ENCODE measurements around the gene BABAM2.

GRCh38 chr2:28053597-28053996, 163.1 kb downstream of the BABAM2 start:
- TF ChIP-seq CTCF (tag by site-specific recombination; IDR thresholded peaks at IDR 0.05) (no peak), ZNF558 (tag by site-specific recombination; IDR thresholded peaks at IDR 0.05) (no peak), ZNF23 (tag by site-specific recombination; IDR thresholded peaks at IDR 0.05; ENCODE audit: borderline replicate concordance) (no peak), ZNF18 (tag by site-specific recombination; IDR thresholded peaks at IDR 0.05) (no peak), ZNF423 (tag by site-specific recombination; IDR thresholded peaks at IDR 0.05) (no peak), ZNF571 (tag by site-specific recombination; IDR thresholded peaks at IDR 0.05) (no peak), ZNF785 (tag by site-specific recombination; IDR thresholded peaks at IDR 0.05) (no peak), GLIS1 (tag by site-specific recombination; IDR thresholded peaks at IDR 0.05) (no peak), HIC1 (tag by site-specific recombination; IDR thresholded peaks at IDR 0.05) (no peak), ZNF274 (IDR thresholded peaks at IDR 0.05; ENCODE audit: low read length) (no peak), ZNF274 (tag by site-specific recombination; IDR thresholded peaks at IDR 0.05; ENCODE audit: borderline replicate concordance) (no peak), PRDM4 (tag by site-specific recombination; IDR thresholded peaks at IDR 0.05) (no peak), ZNF175 (tag by site-specific recombination; IDR thresholded peaks at IDR 0.05) (no peak), ZNF121 (tag by site-specific recombination; IDR thresholded peaks at IDR 0.05) (no peak)
